GM23338 (cell line): ENCODE results near the gene OBI1. TPM values are rescaled to one million over a fixed set of nuclear protein-coding genes. Genes with fewer than 3 reads are reported as not detected.

Experiments
- ATAC-seq: fragments of 200-7000 bp; cut with Tn5 transposase; 3 replicates; pipeline ENCODE4 v1.9.1; 2020
- DNase-seq: peaks from one replicate; pipeline ENCODE4 v3.0.0-alpha.2; 2015; ENCODE audit warnings: low spot score
- H2AFZ ChIP-seq: fragments of 200-600 bp; sonication (generic); 2 replicates; pipeline ENCODE4 v1.8.0; 2016; ENCODE audit warnings: antibody characterized with exemption, mild to moderate bottlenecking, moderate library complexity
- H3F3A ChIP-seq: fragments of 200-600 bp; sonication (generic); replicated peaks from 2 replicates; pipeline ENCODE4 v1.8.0; 2017; ENCODE audit warnings: antibody characterized with exemption, mixed run types, low read depth
- H3K27ac ChIP-seq: fragments of 200-600 bp; sonication (generic); 2 replicates; pipeline ENCODE4 v1.6.1; 2016; ENCODE audit warnings: low read depth
- H3K27me3 ChIP-seq: fragments of 200-600 bp; sonication (generic); 2 replicates; pipeline ENCODE4 v1.8.0; 2016; ENCODE audit warnings: mild to moderate bottlenecking, mixed run types, moderate library complexity; ENCODE audit not compliant: insufficient read depth
- H3K36me3 ChIP-seq: fragments of 200-600 bp; sonication (generic); 2 replicates; pipeline ENCODE4 v1.8.0; 2016; ENCODE audit warnings: mild to moderate bottlenecking; ENCODE audit not compliant: insufficient read depth
- H3K4me1 ChIP-seq: fragments of 200-600 bp; sonication (generic); 2 replicates; pipeline ENCODE4 v1.8.0; 2016; ENCODE audit warnings: mild to moderate bottlenecking, moderate library complexity; ENCODE audit not compliant: insufficient read depth
- H3K4me2 ChIP-seq: fragments of 200-600 bp; sonication (generic); 2 replicates; pipeline ENCODE4 v1.7.1; 2017; ENCODE audit warnings: mixed run types
- H3K4me3 ChIP-seq: fragments of 200-600 bp; sonication (generic); 2 replicates; pipeline ENCODE4 v1.6.1; 2016; ENCODE audit warnings: mixed run types
- H3K79me2 ChIP-seq: fragments of 200-600 bp; sonication (generic); replicated peaks from 2 replicates; pipeline ENCODE4 v1.8.0; 2017; ENCODE audit warnings: mild to moderate bottlenecking; ENCODE audit not compliant: insufficient read depth
- H3K9me2 ChIP-seq: fragments of 200-600 bp; sonication (generic); 2 replicates; pipeline ENCODE4 v1.8.0; 2017; ENCODE audit not compliant: insufficient read depth
- H4K20me1 ChIP-seq: fragments of 200-600 bp; sonication (generic); replicated peaks from 2 replicates; pipeline ENCODE4 v1.8.0; 2017; ENCODE audit warnings: mild to moderate bottlenecking; ENCODE audit not compliant: insufficient read depth
- H3K27ac Mint-ChIP-seq: 2 replicates; pipeline ENCODE4 v1.8.0; 2020; ENCODE audit warnings: inconsistent platforms, mild to moderate bottlenecking, moderate library complexity, mixed read lengths
- H3K27me3 Mint-ChIP-seq: 3 replicates; pipeline ENCODE4 v1.8.0; 2022; ENCODE audit warnings: low read depth, mild to moderate bottlenecking, moderate library complexity, mixed read lengths, inconsistent platforms; ENCODE audit not compliant: insufficient read depth, poor library complexity
- H3K36me3 Mint-ChIP-seq: 3 replicates; pipeline ENCODE4 v1.8.0; 2021; ENCODE audit warnings: low read depth, mild to moderate bottlenecking, inconsistent platforms, moderate library complexity, mixed read lengths
- H3K4me1 Mint-ChIP-seq: 3 replicates; pipeline ENCODE4 v1.8.0; 2020; ENCODE audit warnings: mild to moderate bottlenecking, inconsistent platforms, mixed read lengths
- H3K4me3 Mint-ChIP-seq: 3 replicates; pipeline ENCODE4 v1.8.0; 2021; ENCODE audit warnings: moderate library complexity, mild to moderate bottlenecking, inconsistent platforms, mixed read lengths
- H3K9me3 Mint-ChIP-seq: 3 replicates; pipeline ENCODE4 v1.8.0; 2020; ENCODE audit warnings: moderate library complexity, mild to moderate bottlenecking, inconsistent platforms, mixed read lengths
- CREB1 ChIP-seq: fragments of 250-450 bp; sonication (Bioruptor Pico); IDR thresholded peaks from 2 replicates; pipeline ENCODE4 v1.5.0; 2020; ENCODE audit warnings: low read depth, mild to moderate bottlenecking, moderate library complexity
- EZH2phosphoT487 ChIP-seq: fragments of 200-600 bp; sonication (generic); IDR thresholded peaks from one replicate; pipeline ENCODE4 v1.8.1; 2018; ENCODE audit warnings: antibody characterized with exemption; ENCODE audit not compliant: unreplicated experiment
- JUNB ChIP-seq: IDR thresholded peaks from one replicate; pipeline ENCODE4 v1.6.1; 2016; ENCODE audit warnings: antibody characterized with exemption; ENCODE audit not compliant: unreplicated experiment
- polyA plus RNA-seq: library from polyadenylated mRNA; unstranded; fragments of >200 nt; fragmentation: Nextera tagmentation; extraction: Ambion mirVana; gene quantifications from 2 replicates; pipeline ENCODE4 v1.2.1, GENCODE V29; 2016
- total RNA-seq: library from RNA; depleted of rRNA; stranded (reverse); fragments of >200 nt; shearing (Covaris generic); gene quantifications from 2 replicates; pipeline ENCODE4 v1.2.3, GENCODE V29; 2014
- TF ChIP-seq, protein P1 (sequence below): fragments of 250-450 bp; sonication (Bioruptor Pico); IDR thresholded peaks from 2 replicates; pipeline ENCODE4 v1.5.0; 2020; ENCODE audit warnings: mild to moderate bottlenecking, moderate library complexity
- TF ChIP-seq, protein P2 (sequence below): IDR thresholded peaks from 2 replicates; pipeline ENCODE4 v1.6.1; 2016; ENCODE audit warnings: antibody characterized with exemption
- TF ChIP-seq, protein P3 (sequence below): IDR thresholded peaks from one replicate; pipeline ENCODE4 v1.6.1; 2018; ENCODE audit warnings: antibody characterized with exemption; ENCODE audit not compliant: unreplicated experiment
- TF ChIP-seq, protein P4 (sequence below), 2 experiments: fragments of 200-600 bp in 1 of 2; sonication (generic) in 1 of 2; conservative IDR thresholded peaks; 2 replicates each; pipeline versions ENCODE4 v1.5.1 to v1.6.1; 2016 to 2017; ENCODE audit warnings: antibody characterized with exemption in 2 of 2, low read depth in 2 of 2, mild to moderate bottlenecking in 2 of 2, moderate library complexity in 1 of 2

Gene OBI1
- total and polyA plus RNA-seq, 2 experiments from 2014 or later, result 8.2 to 11.1 TPM

DNA sequence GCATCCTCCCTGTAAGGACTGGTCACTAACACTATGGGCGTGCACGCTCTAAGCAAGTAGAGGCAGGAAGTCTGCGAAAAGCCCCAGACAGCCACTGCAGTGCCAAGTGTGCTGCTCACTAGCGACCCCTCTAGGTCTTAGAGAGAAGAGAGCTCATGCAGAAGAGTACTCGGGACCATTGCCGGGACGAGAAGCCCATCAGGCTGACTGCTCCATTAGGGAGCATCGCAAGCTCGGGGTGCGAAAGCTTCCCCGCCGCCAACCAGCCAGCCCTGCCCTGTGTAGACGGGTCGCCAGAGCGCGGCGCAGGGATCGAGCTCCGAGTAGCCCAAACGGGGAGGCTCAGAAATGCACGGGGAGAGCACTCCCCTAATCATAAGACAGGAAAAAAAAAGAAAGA, 72.2 kb downstream of the OBI1 start:
- Mint-ChIP-seq H3K4me3 (peak overlapping the region; percentile 70), H3K27me3 (peaks cover 33% of the 10 kb centered on the region), H3K4me1 (peaks cover 10% of the 10 kb centered on the region; the same call in 2 of the 3 replicates), H3K27ac (no peak overlapping the region), H3K36me3 (no peaks in the 10 kb centered on the region), H3K9me3 (no peaks in the 10 kb centered on the region)
- H4K20me1 ChIP-seq, result no peaks in the 10 kb centered on the region; the same call in 1 of the 2 replicates
- H3K4me1 ChIP-seq, result peaks cover 13% of the 10 kb centered on the region
- peak overlapping the region; percentile 36; the same call in 1 of the 2 replicates for H3K4me3 ChIP-seq
- no peaks in the 10 kb centered on the region for H3K9me2 ChIP-seq
- ATAC-seq (peak; percentile 97), DNase-seq (peak; percentile 96)
- peaks cover 61% of the 10 kb centered on the region for H3K27me3 ChIP-seq
- no peaks in the 10 kb centered on the region for H3K79me2 ChIP-seq
- H3F3A ChIP-seq, result no peaks in the 10 kb centered on the region
- no peak overlapping the region for H2AFZ ChIP-seq
- no peaks in the 10 kb centered on the region for H3K36me3 ChIP-seq
- 0 out of 2 replicates have a peak overlapping the region, but pooled peaks have one; percentile 57 for H3K4me2 ChIP-seq
- H3K27ac ChIP-seq, result no peak overlapping the region
- TF ChIP-seq CREB1 (CRISPR knock-in tag), result 0 out of 2 replicates have a peak, but pooled peaks have one; percentile 26
- TF ChIP-seq, protein P1, sequence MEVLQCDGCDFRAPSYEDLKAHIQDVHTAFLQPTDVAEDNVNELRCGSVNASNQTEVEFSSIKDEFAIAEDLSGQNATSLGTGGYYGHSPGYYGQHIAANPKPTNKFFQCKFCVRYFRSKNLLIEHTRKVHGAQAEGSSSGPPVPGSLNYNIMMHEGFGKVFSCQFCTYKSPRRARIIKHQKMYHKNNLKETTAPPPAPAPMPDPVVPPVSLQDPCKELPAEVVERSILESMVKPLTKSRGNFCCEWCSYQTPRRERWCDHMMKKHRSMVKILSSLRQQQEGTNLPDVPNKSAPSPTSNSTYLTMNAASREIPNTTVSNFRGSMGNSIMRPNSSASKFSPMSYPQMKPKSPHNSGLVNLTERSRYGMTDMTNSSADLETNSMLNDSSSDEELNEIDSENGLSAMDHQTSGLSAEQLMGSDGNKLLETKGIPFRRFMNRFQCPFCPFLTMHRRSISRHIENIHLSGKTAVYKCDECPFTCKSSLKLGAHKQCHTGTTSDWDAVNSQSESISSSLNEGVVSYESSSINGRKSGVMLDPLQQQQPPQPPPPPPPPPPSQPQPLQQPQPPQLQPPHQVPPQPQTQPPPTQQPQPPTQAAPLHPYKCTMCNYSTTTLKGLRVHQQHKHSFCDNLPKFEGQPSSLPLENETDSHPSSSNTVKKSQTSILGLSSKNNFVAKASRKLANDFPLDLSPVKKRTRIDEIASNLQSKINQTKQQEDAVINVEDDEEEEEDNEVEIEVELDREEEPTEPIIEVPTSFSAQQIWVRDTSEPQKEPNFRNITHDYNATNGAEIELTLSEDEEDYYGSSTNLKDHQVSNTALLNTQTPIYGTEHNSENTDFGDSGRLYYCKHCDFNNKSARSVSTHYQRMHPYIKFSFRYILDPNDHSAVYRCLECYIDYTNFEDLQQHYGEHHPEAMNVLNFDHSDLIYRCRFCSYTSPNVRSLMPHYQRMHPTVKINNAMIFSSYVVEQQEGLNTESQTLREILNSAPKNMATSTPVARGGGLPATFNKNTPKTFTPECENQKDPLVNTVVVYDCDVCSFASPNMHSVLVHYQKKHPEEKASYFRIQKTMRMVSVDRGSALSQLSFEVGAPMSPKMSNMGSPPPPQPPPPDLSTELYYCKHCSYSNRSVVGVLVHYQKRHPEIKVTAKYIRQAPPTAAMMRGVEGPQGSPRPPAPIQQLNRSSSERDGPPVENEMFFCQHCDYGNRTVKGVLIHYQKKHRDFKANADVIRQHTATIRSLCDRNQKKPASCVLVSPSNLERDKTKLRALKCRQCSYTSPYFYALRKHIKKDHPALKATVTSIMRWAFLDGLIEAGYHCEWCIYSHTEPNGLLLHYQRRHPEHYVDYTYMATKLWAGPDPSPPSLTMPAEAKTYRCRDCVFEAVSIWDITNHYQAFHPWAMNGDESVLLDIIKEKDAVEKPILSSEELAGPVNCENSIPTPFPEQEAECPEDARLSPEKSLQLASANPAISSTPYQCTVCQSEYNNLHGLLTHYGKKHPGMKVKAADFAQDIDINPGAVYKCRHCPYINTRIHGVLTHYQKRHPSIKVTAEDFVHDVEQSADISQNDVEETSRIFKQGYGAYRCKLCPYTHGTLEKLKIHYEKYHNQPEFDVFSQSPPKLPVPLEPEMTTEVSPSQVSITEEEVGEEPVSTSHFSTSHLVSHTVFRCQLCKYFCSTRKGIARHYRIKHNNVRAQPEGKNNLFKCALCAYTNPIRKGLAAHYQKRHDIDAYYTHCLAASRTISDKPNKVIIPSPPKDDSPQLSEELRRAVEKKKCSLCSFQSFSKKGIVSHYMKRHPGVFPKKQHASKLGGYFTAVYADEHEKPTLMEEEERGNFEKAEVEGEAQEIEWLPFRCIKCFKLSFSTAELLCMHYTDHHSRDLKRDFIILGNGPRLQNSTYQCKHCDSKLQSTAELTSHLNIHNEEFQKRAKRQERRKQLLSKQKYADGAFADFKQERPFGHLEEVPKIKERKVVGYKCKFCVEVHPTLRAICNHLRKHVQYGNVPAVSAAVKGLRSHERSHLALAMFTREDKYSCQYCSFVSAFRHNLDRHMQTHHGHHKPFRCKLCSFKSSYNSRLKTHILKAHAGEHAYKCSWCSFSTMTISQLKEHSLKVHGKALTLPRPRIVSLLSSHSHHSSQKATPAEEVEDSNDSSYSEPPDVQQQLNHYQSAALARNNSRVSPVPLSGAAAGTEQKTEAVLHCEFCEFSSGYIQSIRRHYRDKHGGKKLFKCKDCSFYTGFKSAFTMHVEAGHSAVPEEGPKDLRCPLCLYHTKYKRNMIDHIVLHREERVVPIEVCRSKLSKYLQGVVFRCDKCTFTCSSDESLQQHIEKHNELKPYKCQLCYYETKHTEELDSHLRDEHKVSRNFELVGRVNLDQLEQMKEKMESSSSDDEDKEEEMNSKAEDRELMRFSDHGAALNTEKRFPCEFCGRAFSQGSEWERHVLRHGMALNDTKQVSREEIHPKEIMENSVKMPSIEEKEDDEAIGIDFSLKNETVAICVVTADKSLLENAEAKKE (CRISPR knock-in tag), result 0 out of 2 replicates have a peak, but pooled peaks have one; percentile 39
- TF ChIP-seq, protein P2, sequence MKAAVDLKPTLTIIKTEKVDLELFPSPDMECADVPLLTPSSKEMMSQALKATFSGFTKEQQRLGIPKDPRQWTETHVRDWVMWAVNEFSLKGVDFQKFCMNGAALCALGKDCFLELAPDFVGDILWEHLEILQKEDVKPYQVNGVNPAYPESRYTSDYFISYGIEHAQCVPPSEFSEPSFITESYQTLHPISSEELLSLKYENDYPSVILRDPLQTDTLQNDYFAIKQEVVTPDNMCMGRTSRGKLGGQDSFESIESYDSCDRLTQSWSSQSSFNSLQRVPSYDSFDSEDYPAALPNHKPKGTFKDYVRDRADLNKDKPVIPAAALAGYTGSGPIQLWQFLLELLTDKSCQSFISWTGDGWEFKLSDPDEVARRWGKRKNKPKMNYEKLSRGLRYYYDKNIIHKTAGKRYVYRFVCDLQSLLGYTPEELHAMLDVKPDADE, result 0 out of 2 replicates have a peak, but pooled peaks have one; percentile 22
- TF ChIP-seq, protein P3, sequence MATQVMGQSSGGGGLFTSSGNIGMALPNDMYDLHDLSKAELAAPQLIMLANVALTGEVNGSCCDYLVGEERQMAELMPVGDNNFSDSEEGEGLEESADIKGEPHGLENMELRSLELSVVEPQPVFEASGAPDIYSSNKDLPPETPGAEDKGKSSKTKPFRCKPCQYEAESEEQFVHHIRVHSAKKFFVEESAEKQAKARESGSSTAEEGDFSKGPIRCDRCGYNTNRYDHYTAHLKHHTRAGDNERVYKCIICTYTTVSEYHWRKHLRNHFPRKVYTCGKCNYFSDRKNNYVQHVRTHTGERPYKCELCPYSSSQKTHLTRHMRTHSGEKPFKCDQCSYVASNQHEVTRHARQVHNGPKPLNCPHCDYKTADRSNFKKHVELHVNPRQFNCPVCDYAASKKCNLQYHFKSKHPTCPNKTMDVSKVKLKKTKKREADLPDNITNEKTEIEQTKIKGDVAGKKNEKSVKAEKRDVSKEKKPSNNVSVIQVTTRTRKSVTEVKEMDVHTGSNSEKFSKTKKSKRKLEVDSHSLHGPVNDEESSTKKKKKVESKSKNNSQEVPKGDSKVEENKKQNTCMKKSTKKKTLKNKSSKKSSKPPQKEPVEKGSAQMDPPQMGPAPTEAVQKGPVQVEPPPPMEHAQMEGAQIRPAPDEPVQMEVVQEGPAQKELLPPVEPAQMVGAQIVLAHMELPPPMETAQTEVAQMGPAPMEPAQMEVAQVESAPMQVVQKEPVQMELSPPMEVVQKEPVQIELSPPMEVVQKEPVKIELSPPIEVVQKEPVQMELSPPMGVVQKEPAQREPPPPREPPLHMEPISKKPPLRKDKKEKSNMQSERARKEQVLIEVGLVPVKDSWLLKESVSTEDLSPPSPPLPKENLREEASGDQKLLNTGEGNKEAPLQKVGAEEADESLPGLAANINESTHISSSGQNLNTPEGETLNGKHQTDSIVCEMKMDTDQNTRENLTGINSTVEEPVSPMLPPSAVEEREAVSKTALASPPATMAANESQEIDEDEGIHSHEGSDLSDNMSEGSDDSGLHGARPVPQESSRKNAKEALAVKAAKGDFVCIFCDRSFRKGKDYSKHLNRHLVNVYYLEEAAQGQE, result peak; percentile 35
- TF ChIP-seq, protein P4, sequence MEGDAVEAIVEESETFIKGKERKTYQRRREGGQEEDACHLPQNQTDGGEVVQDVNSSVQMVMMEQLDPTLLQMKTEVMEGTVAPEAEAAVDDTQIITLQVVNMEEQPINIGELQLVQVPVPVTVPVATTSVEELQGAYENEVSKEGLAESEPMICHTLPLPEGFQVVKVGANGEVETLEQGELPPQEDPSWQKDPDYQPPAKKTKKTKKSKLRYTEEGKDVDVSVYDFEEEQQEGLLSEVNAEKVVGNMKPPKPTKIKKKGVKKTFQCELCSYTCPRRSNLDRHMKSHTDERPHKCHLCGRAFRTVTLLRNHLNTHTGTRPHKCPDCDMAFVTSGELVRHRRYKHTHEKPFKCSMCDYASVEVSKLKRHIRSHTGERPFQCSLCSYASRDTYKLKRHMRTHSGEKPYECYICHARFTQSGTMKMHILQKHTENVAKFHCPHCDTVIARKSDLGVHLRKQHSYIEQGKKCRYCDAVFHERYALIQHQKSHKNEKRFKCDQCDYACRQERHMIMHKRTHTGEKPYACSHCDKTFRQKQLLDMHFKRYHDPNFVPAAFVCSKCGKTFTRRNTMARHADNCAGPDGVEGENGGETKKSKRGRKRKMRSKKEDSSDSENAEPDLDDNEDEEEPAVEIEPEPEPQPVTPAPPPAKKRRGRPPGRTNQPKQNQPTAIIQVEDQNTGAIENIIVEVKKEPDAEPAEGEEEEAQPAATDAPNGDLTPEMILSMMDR (conservative IDR thresholded peaks at IDR 0.05; ENCODE audit: low read depth in 2 of 2), result peak; percentile 82 to 94
- TF ChIP-seq EZH2phosphoT487, result no peak
- TF ChIP-seq JUNB, result no peak
